ENCODE measurements around the gene MDK. TPM values are rescaled to one million over a fixed set of nuclear protein-coding genes. Genes with fewer than 3 reads are reported as not detected.
A peak's percentile ranks its signal among the peaks of the same experiment; 100 is the strongest.

MDK gene
- polyA plus RNA-seq, 2 of the 4 experiments (the other 2 are of a cell fraction): 13.6 to 18.4 TPM

GRCh38 chr11:46353698-46354097 lies 27.8 kb upstream of the MDK start:
- ChIA-PET CTCF (interaction anchor here (0.5 to 25.2 kb wide), 4 partner anchors 14 to 171 kb away, joined by 3 to 325 read pairs (median 7); partner anchors contain the start of gene CHRM4), POLR2A (no interaction called here)
- no peak for DNase-seq (ENCODE audit: low read depth in 1 of 2, low spot score in 1 of 2)
- Histone ChIP-seq H3K4me1 (peaks cover 7% of the 10 kb centered on the region), H3K27ac (no peak overlapping the region), H3K9me3 (no peaks in the 10 kb centered on the region), H3K4me2 (no peak overlapping the region), H3K4me3 (no peak overlapping the region)
- ATAC-seq: no peak
- WGBS (ENCODE audit: missing lambda C conversion rate): 90% methylated on average over 9 of the region's 9 CpGs
- TF ChIP-seq EHMT2 (IDR thresholded peaks at IDR 0.05; ENCODE audit: low read depth) (no peak), JUNB (IDR thresholded peaks at IDR 0.05) (no peak), POLR2AphosphoS2 (conservative IDR thresholded peaks at IDR 0.05; ENCODE audit: low read length) (no peak), CHD2 (IDR thresholded peaks at IDR 0.05; ENCODE audit: low read length, partially characterized antibody) (no peak), HMGXB4 (CRISPR knock-in tag; IDR thresholded peaks at IDR 0.05; ENCODE audit: borderline replicate concordance) (no peak), KDM5A (IDR thresholded peaks at IDR 0.05) (no peak), FOSB (CRISPR knock-in tag; IDR thresholded peaks at IDR 0.05) (no peak), RCOR1 (IDR thresholded peaks at IDR 0.05; ENCODE audit: low read depth, low read length) (no peak), ESRRA (IDR thresholded peaks at IDR 0.05; ENCODE audit: borderline replicate concordance, low read length) (no peak), GATA3 (IDR thresholded peaks at IDR 0.05; ENCODE audit: borderline replicate concordance) (no peak), EP300 (IDR thresholded peaks at IDR 0.05) (no peak), HOXB13 (CRISPR knock-in tag; IDR thresholded peaks at IDR 0.05; ENCODE audit: low read depth) (no peak), ZFP36 (IDR thresholded peaks at IDR 0.05; ENCODE audit: borderline replicate concordance, partially characterized antibody) (no peak), ZC3H11A (IDR thresholded peaks at IDR 0.05) (no peak), FOSL2 (IDR thresholded peaks at IDR 0.05) (no peak), FOSL2 (CRISPR knock-in tag; IDR thresholded peaks at IDR 0.05) (no peak), CBX2 (IDR thresholded peaks at IDR 0.05; ENCODE audit: borderline replicate concordance, low read depth) (no peak), SREBF2 (IDR thresholded peaks at IDR 0.05) (no peak), ZNF302 (CRISPR knock-in tag; IDR thresholded peaks at IDR 0.05) (no peak), RFX5 (IDR thresholded peaks at IDR 0.05) (no peak)
- FAIRE-seq: no peak

- CTCF ChIA-PET: interaction anchor here (0.6 to 25.2 kb wide), 9 partner anchors 9 to 118 kb away, joined by 3 to 325 read pairs (median 4); partner anchors contain the start of genes CHRM4 and DGKZ
- no peak for FAIRE-seq
Observed at GRCh38 chr11:46356924-46357482, 24.5 kb upstream of the MDK start.

More at GRCh38 chr11:46356924-46357482, 24.5 kb upstream of the MDK start:
- Histone ChIP-seq H3K4me3 (no peak overlapping the region), H3K4me1 (no peaks in the 10 kb centered on the region), H3K9me3 (no peaks in the 10 kb centered on the region), H3K4me2 (no peak overlapping the region), H3K27ac (no peak overlapping the region)
- 93% methylated on average over 7 of the region's 7 CpGs for WGBS (ENCODE audit: missing lambda C conversion rate)
- POLR2A ChIA-PET: no interaction called here
- DNase-seq (ENCODE audit: low read depth in 1 of 2, low spot score in 1 of 2): no peak
- ATAC-seq: no peak
- peak; percentile 59 to 60; a peak in 3 of 4 replicates for TF ChIP-seq CEBPB (IDR thresholded peaks at IDR 0.05)
- no peak for TF ChIP-seq ELK1 (IDR thresholded peaks at IDR 0.05; ENCODE audit: low read depth, low read length)

Data from A549 (cell line).